Vagina (tissue), 2 donors: ENCODE measurements around the gene ASB5. TPM values are rescaled to one million over a fixed set of nuclear protein-coding genes. Genes with fewer than 3 reads are reported as not detected.

Experiments
- DNase-seq, 2 donors: peaks; one replicate each; pipeline ENCODE4 v3.0.0-alpha.2; 2017; ENCODE audit errors: extremely low spot score in 2 of 2
- H3K27ac ChIP-seq: fragments of 200-600 bp; sonication (generic); one replicate; pipeline ENCODE4 v1.5.1; 2019
- H3K27me3 ChIP-seq: fragments of 200-600 bp; sonication (generic); one replicate; pipeline ENCODE4 v1.5.1; 2019
- H3K36me3 ChIP-seq, 2 donors: fragments of 200-600 bp; sonication (generic); one replicate each; pipeline ENCODE4 v1.5.1; 2017 to 2019
- H3K4me1 ChIP-seq: fragments of 200-600 bp; sonication (generic); one replicate; pipeline ENCODE4 v1.5.1; 2019
- H3K4me3 ChIP-seq, 2 donors: fragments of 200-600 bp; sonication (generic); 1 replicate in 1 of 2; 2 replicates in 1 of 2; pipeline ENCODE4 v1.5.1; 2016 to 2019
- H3K9me3 ChIP-seq: fragments of 200-600 bp; sonication (generic); one replicate; pipeline ENCODE4 v1.5.1; 2019
- CTCF ChIP-seq, 3 experiments: fragments of 450-650 bp in 2 of 3; fragments of 200-600 bp in 1 of 3; sonication (generic) in 1 of 3; IDR thresholded peaks; one replicate each; pipeline ENCODE4 v1.5.1; 2017 to 2019; ENCODE audit warnings: antibody characterized with exemption in 3 of 3, mild to moderate bottlenecking in 2 of 3, moderate library complexity in 2 of 3
- POLR2A ChIP-seq, 2 donors: fragments of 450-650 bp; IDR thresholded peaks; one replicate each; pipeline ENCODE4 v1.6.1; 2017; ENCODE audit warnings: antibody characterized with exemption in 2 of 2, mild to moderate bottlenecking in 2 of 2, moderate library complexity in 2 of 2
- POLR2AphosphoS5 ChIP-seq, 2 donors: sonication (generic); formaldehyde crosslinking; IDR thresholded peaks; one replicate each; pipeline ENCODE4 v1.9.0; 2017; ENCODE audit warnings: antibody characterized with exemption in 2 of 2, mild to moderate bottlenecking in 2 of 2, low read depth in 1 of 2; ENCODE audit not compliant: insufficient read depth in 1 of 2
- intact Hi-C: fragments of 100-400 bp; cut with DNase I; formaldehyde crosslinking; loops from one replicate; pipeline ENCODE4 v1.15.1; 2023
- total RNA-seq: library from RNA; depleted of rRNA; stranded (reverse); fragments of >200 nt; gene quantifications from one replicate; pipeline ENCODE4 v1.2.3, GENCODE V29; 2016

Gene ASB5
- total RNA-seq, 1 donor from 2014 or later, result 5.9 TPM

GRCh38 chr4:176266026-176266425 lies 3.0 kb downstream of the ASB5 start:
- intact Hi-C loops, result no loop called here
- no peaks in the 10 kb centered on the region for H3K4me1 ChIP-seq
- no peak overlapping the region for H3K27ac ChIP-seq
- H3K4me3 ChIP-seq, result no peak overlapping the region
- H3K9me3 ChIP-seq, result no peaks in the 10 kb centered on the region
- H3K27me3 ChIP-seq, result no peaks in the 10 kb centered on the region
- DNase-seq, result no peak
- TF ChIP-seq POLR2A (IDR thresholded peaks at IDR 0.05) (no peak), CTCF (IDR thresholded peaks at IDR 0.05) (no peak), POLR2AphosphoS5 (IDR thresholded peaks at IDR 0.05; ENCODE audit: insufficient read depth in 1 of 2, low read depth in 1 of 2) (no peak)
- no peaks in the 10 kb centered on the region for H3K36me3 ChIP-seq

GRCh38 chr4:176262243-176262642 lies 6.8 kb downstream of the ASB5 start:
- Histone ChIP-seq H3K4me3 (no peak overlapping the region), H3K27me3 (no peaks in the 10 kb centered on the region), H3K4me1 (no peaks in the 10 kb centered on the region), H3K36me3 (no peaks in the 10 kb centered on the region), H3K9me3 (no peaks in the 10 kb centered on the region), H3K27ac (no peak overlapping the region)
- intact Hi-C loops, result no loop called here
- no peak for TF ChIP-seq POLR2A (IDR thresholded peaks at IDR 0.05)
- TF ChIP-seq POLR2AphosphoS5 (IDR thresholded peaks at IDR 0.05; ENCODE audit: insufficient read depth in 1 of 2, low read depth in 1 of 2), result no peak
- no peak for TF ChIP-seq CTCF (IDR thresholded peaks at IDR 0.05)
- DNase-seq, result no peak

DNA sequence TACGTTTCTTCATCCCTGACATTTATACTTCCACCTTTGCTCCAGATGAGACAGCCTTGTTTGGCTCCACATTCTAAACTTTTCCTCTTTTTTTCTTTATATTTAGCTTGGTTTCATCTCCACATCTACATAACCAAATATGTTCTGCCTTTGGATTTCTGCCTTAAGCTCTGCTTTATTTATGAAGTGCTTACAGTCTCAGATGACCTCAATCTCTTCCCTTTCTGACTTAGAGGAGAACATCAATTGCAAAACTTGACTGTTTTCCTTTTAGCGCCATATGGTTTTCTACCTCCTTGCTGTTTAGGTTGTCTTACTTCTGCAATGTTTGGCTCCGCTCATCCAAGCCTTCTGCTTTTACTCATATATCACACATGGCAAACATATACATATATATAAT lies 7.5 kb downstream of the ASB5 start:
- Histone ChIP-seq H3K9me3 (no peaks in the 10 kb centered on the region), H3K4me1 (no peaks in the 10 kb centered on the region), H3K27me3 (no peaks in the 10 kb centered on the region), H3K4me3 (no peak overlapping the region), H3K27ac (no peak overlapping the region), H3K36me3 (no peaks in the 10 kb centered on the region)
- DNase-seq, result no peak
- TF ChIP-seq POLR2AphosphoS5 (IDR thresholded peaks at IDR 0.05; ENCODE audit: insufficient read depth in 1 of 2, low read depth in 1 of 2) (no peak), CTCF (IDR thresholded peaks at IDR 0.05) (no peak), POLR2A (IDR thresholded peaks at IDR 0.05) (no peak)
- intact Hi-C loops, result no loop called here

DNA sequence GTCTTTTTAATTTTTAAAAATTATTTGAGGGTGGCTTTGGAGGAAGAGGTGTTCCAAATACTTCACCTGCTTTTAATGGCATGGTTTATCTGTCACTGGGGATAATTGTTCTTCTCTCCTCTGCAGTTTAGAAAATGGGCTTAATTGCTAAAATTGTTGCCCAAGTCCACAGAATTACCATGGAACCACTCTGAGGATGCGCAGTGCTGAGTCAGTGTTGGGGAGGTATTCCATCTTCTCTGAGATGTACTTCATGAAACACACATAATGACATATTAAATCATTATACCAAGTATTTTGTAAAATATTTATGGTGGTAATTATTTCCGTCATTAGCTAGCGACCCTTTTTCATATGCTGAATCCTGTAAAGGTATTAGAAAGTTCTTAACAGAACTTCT lies 8.0 kb downstream of the ASB5 start:
- Histone ChIP-seq H3K4me3 (no peak overlapping the region), H3K27me3 (no peaks in the 10 kb centered on the region), H3K27ac (no peak overlapping the region), H3K36me3 (no peaks in the 10 kb centered on the region), H3K9me3 (no peaks in the 10 kb centered on the region), H3K4me1 (no peaks in the 10 kb centered on the region)
- no peak for DNase-seq
- intact Hi-C loops, result no loop called here
- TF ChIP-seq CTCF (IDR thresholded peaks at IDR 0.05), result no peak
- TF ChIP-seq POLR2AphosphoS5 (IDR thresholded peaks at IDR 0.05; ENCODE audit: insufficient read depth in 1 of 2, low read depth in 1 of 2), result no peak
- TF ChIP-seq POLR2A (IDR thresholded peaks at IDR 0.05), result no peak

DNA sequence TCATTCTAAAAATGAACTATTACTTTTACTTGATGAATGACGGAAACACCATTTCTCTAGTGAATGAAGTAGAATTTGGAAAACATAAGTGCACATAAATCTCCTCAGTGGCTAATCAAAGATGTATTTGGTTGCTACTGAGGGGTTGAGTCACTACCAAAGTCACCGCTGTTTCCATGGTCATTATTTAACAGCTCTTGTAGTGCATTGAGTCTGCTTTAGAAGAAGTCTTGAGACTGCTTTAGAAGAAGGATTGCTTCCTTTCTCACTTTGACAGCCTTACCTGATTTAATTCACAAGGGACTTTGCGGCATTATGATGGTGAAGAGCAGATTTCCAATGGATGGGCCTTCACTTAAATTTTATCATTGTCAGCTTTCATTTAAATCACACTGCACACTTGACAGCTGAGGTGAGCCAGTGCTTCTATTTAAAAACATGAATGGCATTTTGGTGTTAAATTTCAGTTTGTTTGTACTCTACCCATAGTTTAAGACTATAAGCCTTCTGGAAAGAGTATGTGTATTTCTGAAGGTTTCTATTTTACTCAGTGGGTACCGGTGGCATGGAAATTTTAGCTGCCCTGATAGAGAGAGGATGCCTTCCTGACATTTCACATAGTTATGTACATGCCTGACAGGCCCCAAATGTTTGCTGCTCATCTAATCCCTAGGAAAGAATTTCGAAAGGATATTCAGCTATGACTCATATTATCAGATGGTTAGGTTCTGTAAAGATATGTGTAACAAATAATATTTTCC lies 9.5 kb downstream of the ASB5 start:
- DNase-seq, result no peak
- Histone ChIP-seq H3K4me3 (no peak overlapping the region), H3K27me3 (no peaks in the 10 kb centered on the region), H3K27ac (no peak overlapping the region), H3K4me1 (no peaks in the 10 kb centered on the region), H3K9me3 (no peaks in the 10 kb centered on the region), H3K36me3 (no peaks in the 10 kb centered on the region)
- TF ChIP-seq CTCF (IDR thresholded peaks at IDR 0.05), result no peak
- no peak for TF ChIP-seq POLR2AphosphoS5 (IDR thresholded peaks at IDR 0.05; ENCODE audit: insufficient read depth in 1 of 2, low read depth in 1 of 2)
- TF ChIP-seq POLR2A (IDR thresholded peaks at IDR 0.05), result no peak
- intact Hi-C loops, result no loop called here
